ENCODE results near the gene XPNPEP3. TPM values are rescaled to one million over a fixed set of nuclear protein-coding genes. Genes with fewer than 3 reads are reported as not detected.
"Not testable (repeated sequence)": the region's sequence is repeated elsewhere in the genome, so short reads cannot be mapped to it uniquely, and the experiment has no call there.

The XPNPEP3 gene
- 10 to 100 TPM in 9 of 10 donors, 1 to 10 TPM in 1; 8.6 to 18.9 (median 12.3) TPM for polyA plus RNA-seq (ENCODE audit: insufficient read length in 10 of 10)
- long read RNA-seq, donor 1, partial matches to known transcripts: 0 of 1 reads
- long read RNA-seq, donor 1, other reads (novel, unspliced or antisense): 0 of 1 reads
- long read RNA-seq, donor 2: 0 reads
- long read RNA-seq, donor 3: 0 reads
- long read RNA-seq, donor 4: 0 reads
- long read RNA-seq, donor 5, partial matches to known transcripts: 0 of 4 reads
- long read RNA-seq, donor 5, other reads (novel, unspliced or antisense): 0 of 4 reads
- long read RNA-seq, donor 6, full-length matches to known transcripts: 1 of 1 reads
- long read RNA-seq, donor 6, partial matches to known transcripts: 0 of 1 reads
- long read RNA-seq, donor 6, other reads (novel, unspliced or antisense): 0 of 1 reads
- long read RNA-seq, donor 7, full-length matches to known transcripts: 1 of 1 reads
- long read RNA-seq, donor 7, partial matches to known transcripts: 0 of 1 reads
- long read RNA-seq, donor 7, other reads (novel, unspliced or antisense): 0 of 1 reads
- long read RNA-seq, donor 8, partial matches to known transcripts: 0 of 1 reads
- long read RNA-seq, donor 8, other reads (novel, unspliced or antisense): 0 of 1 reads
- long read RNA-seq, donor 9: 0 reads

GRCh38 chr22:40856513-40857308 is at the start of gene XPNPEP3, which contains the start of gene ST13:
Gene XPNPEP3 (plus strand): TSS chr22:40857148. CDS start chr22:40857182, 34 bp downstream.
Gene ST13 (minus strand): TSS chr22:40856639. CDS start chr22:40856540, 99 bp downstream.
- DNase-seq: peak; percentile 97 to 99 (median 98)

GRCh38 chr22:40808018-40808841 is 48.7 kb upstream of the XPNPEP3 start:
- no peak for DNase-seq

- no peak for DNase-seq
Observed at GRCh38 chr22:40813912-40814315, 43.0 kb upstream of the XPNPEP3 start.

GRCh38 chr22:40817737-40818136 is 39.2 kb upstream of the XPNPEP3 start:
- DNase-seq: no peak

- no peak for DNase-seq
Observed at GRCh38 chr22:40818192-40818746, 38.7 kb upstream of the XPNPEP3 start.

- DNase-seq: peak; percentile 83 to 94 (median 88)
Observed at GRCh38 chr22:40818747-40819598, 38.0 kb upstream of the XPNPEP3 start, which contains the start of gene SLC25A17. Gene SLC25A17 (minus strand): TSS chr22:40819346. CDS start chr22:40819248, 98 bp downstream.

GRCh38 chr22:40819599-40820140 is 37.3 kb upstream of the XPNPEP3 start:
- peak in 2 of 3 donors; percentile 9 to 13 for DNase-seq

- DNase-seq: no peak
Observed at GRCh38 chr22:40823426-40823825, 33.5 kb upstream of the XPNPEP3 start.

- not testable (repeated sequence) for DNase-seq
Observed at GRCh38 chr22:40826292-40826691, 30.7 kb upstream of the XPNPEP3 start.

GRCh38 chr22:40826984-40827741 is 29.8 kb upstream of the XPNPEP3 start:
- DNase-seq: no peak

- no peak for DNase-seq
Observed at GRCh38 chr22:40829131-40829530, 27.8 kb upstream of the XPNPEP3 start.

- DNase-seq: no peak
Observed at GRCh38 chr22:40834619-40835018, 22.3 kb upstream of the XPNPEP3 start.

GRCh38 chr22:40838486-40838885 is 18.5 kb upstream of the XPNPEP3 start:
- DNase-seq: no peak

GRCh38 chr22:40844951-40845350 is 12.0 kb upstream of the XPNPEP3 start:
- DNase-seq: no peak

- DNase-seq: not testable (repeated sequence)
Observed at GRCh38 chr22:40845816-40846215, 11.1 kb upstream of the XPNPEP3 start.

GRCh38 chr22:40853333-40853732 is 3.6 kb upstream of the XPNPEP3 start:
- no peak for DNase-seq

GRCh38 chr22:40853961-40854360 is 3.0 kb upstream of the XPNPEP3 start:
- DNase-seq: no peak
